Neuronal stem cell (in vitro differentiated cells): ENCODE measurements around the gene CPEB1.

Experiments
- DNase-seq: peaks from one replicate; pipeline ENCODE4 v3.0.0-alpha.2; 2013; ENCODE audit warnings: low spot score
- H2AFZ ChIP-seq: one replicate; pipeline ENCODE4 v1.6.1; 2013; ENCODE audit warnings: mild to moderate bottlenecking, low read length, inconsistent platforms
- H2AK5ac ChIP-seq: 2 replicates; pipeline ENCODE4 v1.6.1; 2013; ENCODE audit warnings: low read depth, mild to moderate bottlenecking, inconsistent platforms, low read length, moderate library complexity, mixed read lengths
- H2BK120ac ChIP-seq: 2 replicates; pipeline ENCODE4 v1.6.1; 2013; ENCODE audit warnings: low read depth, mild to moderate bottlenecking, inconsistent platforms, low read length, moderate library complexity, mixed read lengths
- H2BK12ac ChIP-seq: one replicate; pipeline ENCODE4 v1.6.1; 2013; ENCODE audit warnings: low read length, inconsistent platforms
- H2BK15ac ChIP-seq: 2 replicates; pipeline ENCODE4 v1.6.1; 2013; ENCODE audit warnings: mild to moderate bottlenecking, low read length, inconsistent platforms, mixed read lengths
- H2BK5ac ChIP-seq: one replicate; pipeline ENCODE4 v1.6.1; 2013; ENCODE audit warnings: inconsistent platforms, mild to moderate bottlenecking, low read length, moderate library complexity
- H3K14ac ChIP-seq: one replicate; pipeline ENCODE4 v1.6.1; 2013; ENCODE audit warnings: low read length, inconsistent platforms
- H3K18ac ChIP-seq: 2 replicates; pipeline ENCODE4 v1.6.1; 2013; ENCODE audit warnings: low read length, inconsistent platforms
- H3K23ac ChIP-seq: 2 replicates; pipeline ENCODE4 v1.6.1; 2013; ENCODE audit warnings: low read depth, mild to moderate bottlenecking, mixed read lengths, low read length, inconsistent platforms; ENCODE audit not compliant: poor library complexity
- H3K27ac ChIP-seq: replicated peaks from 3 replicates; pipeline ENCODE4 v1.5.1; 2013; ENCODE audit warnings: low read length, inconsistent platforms
- H3K27me3 ChIP-seq, 3 experiments: 2 replicates each; pipeline ENCODE4 v1.6.1; 2013; ENCODE audit warnings: low read length in 3 of 3, mild to moderate bottlenecking in 2 of 3, inconsistent platforms in 1 of 3, low read depth in 1 of 3, mixed read lengths in 1 of 3, moderate library complexity in 1 of 3; ENCODE audit not compliant: control insufficient read depth in 3 of 3, insufficient read depth in 3 of 3
- H3K36me3 ChIP-seq, 2 donors: replicated peaks in 1 of 2; 2 replicates each; pipeline ENCODE4 v1.6.1; 2013; ENCODE audit warnings: low read length in 2 of 2; ENCODE audit not compliant: control insufficient read depth in 2 of 2, insufficient read depth in 2 of 2
- H3K4ac ChIP-seq: 2 replicates; pipeline ENCODE4 v1.6.1; 2013; ENCODE audit warnings: inconsistent platforms, mild to moderate bottlenecking, low read length, moderate library complexity
- H3K4me1 ChIP-seq, 2 donors: 1 replicate in 1 of 2; 2 replicates in 1 of 2; pipeline ENCODE4 v1.6.1; 2013; ENCODE audit warnings: low read length in 2 of 2, low read depth in 1 of 2; ENCODE audit not compliant: control insufficient read depth in 2 of 2, insufficient read depth in 1 of 2
- H3K4me2 ChIP-seq: one replicate; pipeline ENCODE4 v1.6.1; 2013; ENCODE audit warnings: mild to moderate bottlenecking, low read length, inconsistent platforms; ENCODE audit not compliant: insufficient read depth, poor library complexity, severe bottlenecking
- H3K4me3 ChIP-seq, 2 donors: 2 replicates each; pipeline ENCODE4 v1.5.1; 2013; ENCODE audit warnings: low read length in 2 of 2, mild to moderate bottlenecking in 2 of 2, inconsistent platforms in 1 of 2, moderate library complexity in 1 of 2
- H3K79me1 ChIP-seq: one replicate; pipeline ENCODE4 v1.6.1; 2013; ENCODE audit warnings: low read depth, mild to moderate bottlenecking, inconsistent platforms, low read length, moderate library complexity
- H3K9ac ChIP-seq: one replicate; pipeline ENCODE4 v1.6.1; 2013; ENCODE audit warnings: mild to moderate bottlenecking, low read depth, low read length, inconsistent platforms; ENCODE audit not compliant: poor library complexity
- H3K9me3 ChIP-seq, 2 donors: replicated peaks in 1 of 2; 2 replicates each; pipeline versions ENCODE3 to v1.6.1; 2013; ENCODE audit warnings: low read length in 2 of 2, mild to moderate bottlenecking in 2 of 2, inconsistent platforms in 1 of 2, low read depth in 1 of 2, mixed read lengths in 1 of 2, moderate library complexity in 1 of 2; ENCODE audit not compliant: control insufficient read depth in 2 of 2, insufficient read depth in 1 of 2
- H4K8ac ChIP-seq: one replicate; pipeline ENCODE4 v1.6.1; 2013; ENCODE audit warnings: low read depth, mild to moderate bottlenecking, inconsistent platforms, low read length, moderate library complexity
- H4K91ac ChIP-seq: one replicate; pipeline ENCODE4 v1.6.1; 2013; ENCODE audit warnings: low read length, low read depth, mild to moderate bottlenecking, inconsistent platforms; ENCODE audit not compliant: poor library complexity
- WGBS, 2 donors: extraction: QIAGEN DNeasy Blood & Tissue Kit; methylation state at CpG; one replicate each; pipeline ENCODE4 v1.1.7; 2013; ENCODE audit warnings: missing lambda C conversion rate in 2 of 2, mixed read lengths in 1 of 2; ENCODE audit not compliant: insufficient read length in 2 of 2, insufficient replicate concordance in 1 of 2; ENCODE audit errors: extremely low coverage in 2 of 2; 5-methylcytosine and 5-hydroxymethylcytosine counted together

The CPEB1 gene

DNA sequence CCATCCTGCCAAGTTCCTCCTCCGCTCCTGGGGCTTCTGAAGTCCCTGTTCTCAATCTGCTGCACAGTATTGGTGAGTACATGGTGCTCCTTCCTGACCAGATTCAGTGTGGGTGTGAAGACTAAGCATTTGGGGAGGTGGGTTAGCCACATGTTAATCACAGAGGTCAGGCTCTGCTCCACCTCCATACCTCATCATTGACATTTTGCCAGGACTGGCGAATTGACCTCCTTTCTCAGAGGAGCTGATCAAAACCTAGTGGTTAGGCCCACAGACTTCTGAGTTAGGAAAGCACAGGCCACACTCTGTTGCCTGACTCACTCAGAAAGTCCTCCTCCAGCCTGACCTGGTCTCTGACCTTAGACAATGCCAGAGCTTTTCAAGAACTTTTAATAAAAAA, 98.5 kb downstream of the CPEB1 start:
- peaks cover 6 to 13% of the 10 kb centered on the region in 2 donors for H3K4me1 ChIP-seq
- DNase-seq = no peak
- no peak overlapping the region for H4K91ac ChIP-seq
- no peak overlapping the region for H2BK15ac ChIP-seq
- no peak overlapping the region for H3K14ac ChIP-seq
- H3K23ac ChIP-seq = no peak overlapping the region
- no peak overlapping the region for H3K4ac ChIP-seq
- no peak overlapping the region for H3K27ac ChIP-seq
- no peak overlapping the region for H2BK5ac ChIP-seq
- peaks cover 0 to 30% (median 0%) of the 10 kb centered on the region in 3 experiments for H3K27me3 ChIP-seq
- no peak overlapping the region for H2BK120ac ChIP-seq
- no peak overlapping the region for H2AFZ ChIP-seq
- H3K18ac ChIP-seq = no peak overlapping the region
- H3K4me2 ChIP-seq = no peak overlapping the region
- H4K8ac ChIP-seq = no peak overlapping the region
- H3K9ac ChIP-seq = no peak overlapping the region
- H3K9me3 ChIP-seq = no peaks in the 10 kb centered on the region
- H2AK5ac ChIP-seq = no peak overlapping the region
- H3K36me3 ChIP-seq = no peaks in the 10 kb centered on the region
- WGBS, 2 donors = no CpG with 5 or more reads among the region's 2 CpGs
- no peak overlapping the region for H2BK12ac ChIP-seq
- no peaks in the 10 kb centered on the region for H3K79me1 ChIP-seq
- H3K4me3 ChIP-seq = no peak overlapping the region

DNA sequence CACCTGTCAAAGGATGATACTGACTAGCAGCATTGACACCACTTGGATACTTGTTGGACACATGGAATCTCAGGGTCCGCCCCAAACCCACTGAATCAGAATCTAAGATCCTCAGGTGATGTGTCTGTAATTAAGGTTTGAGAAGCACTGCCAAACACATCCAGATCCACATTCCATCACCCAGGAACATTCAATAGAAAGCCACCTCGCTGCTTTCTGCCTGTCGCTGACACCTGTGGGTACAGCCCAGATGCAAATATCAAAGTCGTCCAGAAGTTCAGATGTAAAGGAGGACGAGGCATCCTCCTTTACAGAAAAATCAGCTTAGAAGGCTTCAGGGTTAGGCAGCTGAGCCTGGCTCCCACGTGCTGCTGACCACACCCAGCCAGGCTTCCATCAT, 101.7 kb downstream of the CPEB1 start:
- Histone ChIP-seq H3K4me3 (no peak overlapping the region), H3K4me1 (peaks cover 18 to 26% of the 10 kb centered on the region in 2 donors), H3K4ac (no peak overlapping the region), H4K91ac (no peak overlapping the region), H2AFZ (no peak overlapping the region), H2BK5ac (no peak overlapping the region), H3K27me3 (peaks cover 0 to 4% (median 0%) of the 10 kb centered on the region in 3 experiments), H3K14ac (no peak overlapping the region), H3K79me1 (no peaks in the 10 kb centered on the region), H3K4me2 (no peak overlapping the region), H3K36me3 (no peaks in the 10 kb centered on the region), H2BK120ac (no peak overlapping the region), H3K27ac (no peak overlapping the region), H3K9me3 (no peaks in the 10 kb centered on the region), H2BK15ac (no peak overlapping the region), H3K18ac (no peak overlapping the region), H2AK5ac (no peak overlapping the region), H4K8ac (no peak overlapping the region), H3K23ac (no peak overlapping the region), H2BK12ac (no peak overlapping the region), H3K9ac (no peak overlapping the region)
- DNase-seq = no peak
- no CpG with 5 or more reads among the region's 6 CpGs for WGBS, 2 donors

DNA sequence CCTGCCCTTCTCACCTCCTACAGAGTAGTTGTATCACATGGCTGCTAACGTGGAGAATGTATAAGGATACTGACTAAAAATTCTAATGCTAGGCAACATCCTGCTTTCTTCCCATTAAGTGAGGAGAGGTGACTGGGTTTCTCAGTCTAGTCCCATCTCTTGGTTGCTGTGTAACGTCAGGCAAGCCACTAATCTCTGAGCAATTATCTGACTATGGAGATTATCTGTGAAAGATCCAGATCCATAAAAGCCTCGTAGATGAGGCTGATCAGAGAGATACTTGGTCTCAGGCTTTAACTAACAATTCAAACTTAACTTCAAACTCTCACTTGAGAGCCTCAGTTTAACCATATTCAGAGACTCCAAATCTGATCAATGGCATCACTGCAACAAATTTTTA, 102.2 kb downstream of the CPEB1 start:
- DNase-seq = no peak
- Histone ChIP-seq H3K4me2 (no peak overlapping the region), H3K4ac (no peak overlapping the region), H3K27ac (no peak overlapping the region), H3K23ac (no peak overlapping the region), H2BK120ac (no peak overlapping the region), H2BK12ac (no peak overlapping the region), H2AK5ac (no peak overlapping the region), H3K4me3 (no peak overlapping the region), H3K79me1 (no peaks in the 10 kb centered on the region), H3K18ac (no peak overlapping the region), H3K9ac (no peak overlapping the region), H2BK5ac (no peak overlapping the region), H4K91ac (no peak overlapping the region), H3K27me3 (no peaks in the 10 kb centered on the region), H3K14ac (no peak overlapping the region), H3K36me3 (no peaks in the 10 kb centered on the region), H2AFZ (no peak overlapping the region), H2BK15ac (no peak overlapping the region), H4K8ac (no peak overlapping the region), H3K9me3 (no peaks in the 10 kb centered on the region), H3K4me1 (peaks cover 18 to 26% of the 10 kb centered on the region in 2 donors)
- no CpG with 5 or more reads among the region's 3 CpGs for WGBS, 2 donors

DNA sequence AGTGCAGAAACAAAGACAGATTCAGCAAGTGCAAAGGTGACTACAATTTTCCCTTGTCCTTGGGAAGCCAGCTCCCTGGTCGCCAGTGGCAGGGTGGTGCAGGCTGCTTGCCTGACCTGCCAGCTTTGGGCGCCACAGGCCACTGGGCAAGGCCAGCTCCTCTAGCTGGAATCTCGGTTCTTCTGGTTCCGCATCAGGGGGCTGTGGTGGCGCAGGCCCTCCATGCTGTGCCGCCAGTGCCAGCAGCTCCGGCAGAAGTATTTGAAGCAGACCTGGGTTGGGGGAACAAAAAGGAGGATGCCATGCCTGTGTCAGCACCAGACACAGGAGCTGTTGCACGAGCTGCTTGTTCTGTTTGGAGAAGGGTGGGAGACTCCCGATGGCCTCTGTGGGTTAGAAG, 102.7 kb downstream of the CPEB1 start:
- Histone ChIP-seq H3K4me3 (no peak overlapping the region), H3K4me2 (no peak overlapping the region), H3K18ac (peak overlapping the region; percentile 52), H3K4ac (peak overlapping the region; percentile 10), H3K4me1 (peaks cover 18 to 26% of the 10 kb centered on the region in 2 donors), H2AK5ac (no peak overlapping the region), H4K91ac (no peak overlapping the region), H3K14ac (no peak overlapping the region), H3K27ac (no peak overlapping the region), H3K23ac (peak overlapping the region; percentile 58), H2BK15ac (peak overlapping the region; percentile 82), H2BK120ac (no peak overlapping the region), H3K79me1 (no peaks in the 10 kb centered on the region), H3K36me3 (no peaks in the 10 kb centered on the region), H4K8ac (no peak overlapping the region), H3K27me3 (no peaks in the 10 kb centered on the region), H2BK5ac (no peak overlapping the region), H3K9me3 (no peaks in the 10 kb centered on the region), H2AFZ (no peak overlapping the region), H3K9ac (no peak overlapping the region), H2BK12ac (no peak overlapping the region)
- no peak for DNase-seq
- WGBS, 2 donors = no CpG with 5 or more reads among the region's 9 CpGs
